GF-D8 (cell line): ENCODE measurements around the gene GPI.
"Not testable (repeated sequence)": the region's sequence is repeated elsewhere in the genome, so short reads cannot be mapped to it uniquely, and the experiment has no call there.

Experiments used
- DNase-seq: peaks from one replicate; lab custom pipeline; 2025; lab: John Stamatoyannopoulos, UW

Gene GPI

GRCh38 chr19:34368338-34368737 lies 3.3 kb downstream of the GPI start:
- DNase-seq: no peak

GRCh38 chr19:34369166-34369565 lies 4.2 kb downstream of the GPI start:
- not testable (repeated sequence) for DNase-seq

GRCh38 chr19:34370117-34370516 lies 5.1 kb downstream of the GPI start:
- no peak for DNase-seq

- DNase-seq: no peak
Measured at GRCh38 chr19:34370983-34371382, 6.0 kb downstream of the GPI start.

GRCh38 chr19:34373601-34374288 lies 8.7 kb downstream of the GPI start:
- DNase-seq: no peak

GRCh38 chr19:34375598-34375997 lies 10.6 kb downstream of the GPI start:
- no peak for DNase-seq

GRCh38 chr19:34380639-34381241 lies 15.7 kb downstream of the GPI start:
- no peak for DNase-seq

GRCh38 chr19:34381399-34382251 lies 16.6 kb downstream of the GPI start:
- no peak for DNase-seq

- no peak for DNase-seq
Measured at GRCh38 chr19:34382471-34382870, 17.5 kb downstream of the GPI start.

- no peak for DNase-seq
Measured at GRCh38 chr19:34383599-34383998, 18.6 kb downstream of the GPI start.

- DNase-seq: no peak
Measured at GRCh38 chr19:34386645-34387445, 21.8 kb downstream of the GPI start.

- no peak for DNase-seq
Measured at GRCh38 chr19:34387446-34387810, 22.4 kb downstream of the GPI start.

- not testable (repeated sequence) for DNase-seq
Measured at GRCh38 chr19:34388745-34389144, 23.7 kb downstream of the GPI start.

- no peak for DNase-seq
Measured at GRCh38 chr19:34391813-34392212, 26.8 kb downstream of the GPI start.

GRCh38 chr19:34393031-34393430 lies 28.0 kb downstream of the GPI start:
- no peak for DNase-seq

- no peak for DNase-seq
Measured at GRCh38 chr19:34393629-34394028, 28.6 kb downstream of the GPI start.

- DNase-seq: no peak
Measured at GRCh38 chr19:34397853-34398252, 32.9 kb downstream of the GPI start.

- no peak for DNase-seq
Measured at GRCh38 chr19:34399886-34400285, 34.9 kb downstream of the GPI start.

GRCh38 chr19:34400844-34401243 lies 35.8 kb downstream of the GPI start:
- not testable (repeated sequence) for DNase-seq

GRCh38 chr19:34402074-34402600 lies 37.1 kb downstream of the GPI start:
- DNase-seq: no peak

GRCh38 chr19:34403784-34404108 lies 38.8 kb downstream of the GPI start:
- no peak for DNase-seq
